ENCODE results near the gene CDK11B. TPM values are rescaled to one million over a fixed set of nuclear protein-coding genes. Genes with fewer than 3 reads are reported as not detected.

The CDK11B gene
- total RNA-seq, 1 donor from 2014 or later = 24.3 TPM

GRCh38 chr1:1617925-1618324 is 40.9 kb downstream of the CDK11B start:
- H3K27ac ChIP-seq (replicated peaks) = no peak overlapping the region
- no peak for DNase-seq
- H3K9me3 ChIP-seq (replicated peaks) = no peaks in the 10 kb centered on the region
- no peak for TF ChIP-seq CTCF (IDR thresholded peaks at IDR 0.05; ENCODE audit: borderline replicate concordance)
- H3K36me3 ChIP-seq = peaks cover 10% of the 10 kb centered on the region
- H3K4me1 ChIP-seq = peaks cover 70% of the 10 kb centered on the region
- H3K27me3 ChIP-seq (ENCODE audit: low read depth) = no peaks in the 10 kb centered on the region
- intact Hi-C loops (cut with micrococcal nuclease) = no loop called here
- no peak overlapping the region for H3K4me3 ChIP-seq

- Histone ChIP-seq H3K27me3 (ENCODE audit: low read depth) (no peaks in the 10 kb centered on the region), H3K4me1 (peaks cover 70% of the 10 kb centered on the region), H3K4me3 (peak overlapping the region; percentile 82), H3K27ac (replicated peaks) (no peak overlapping the region), H3K9me3 (replicated peaks) (no peaks in the 10 kb centered on the region), H3K36me3 (peaks cover 10% of the 10 kb centered on the region)
- intact Hi-C loops (cut with micrococcal nuclease) = no loop called here
- no peak for TF ChIP-seq CTCF (IDR thresholded peaks at IDR 0.05; ENCODE audit: borderline replicate concordance)
- no peak for DNase-seq
Observed at GRCh38 chr1:1617516-1617915, 41.3 kb downstream of the CDK11B start.

- Histone ChIP-seq H3K4me1 (peaks cover 66% of the 10 kb centered on the region), H3K27me3 (ENCODE audit: low read depth) (no peaks in the 10 kb centered on the region), H3K36me3 (peaks cover 10% of the 10 kb centered on the region), H3K27ac (replicated peaks) (peak overlapping the region; percentile 99), H3K4me3 (peak overlapping the region; percentile 82), H3K9me3 (replicated peaks) (no peaks in the 10 kb centered on the region)
- intact Hi-C loops (cut with micrococcal nuclease) = no loop called here
- TF ChIP-seq CTCF (IDR thresholded peaks at IDR 0.05; ENCODE audit: borderline replicate concordance) = no peak
- no peak for DNase-seq
Observed at GRCh38 chr1:1616838-1617237, 42.0 kb downstream of the CDK11B start.

- Histone ChIP-seq H3K9me3 (replicated peaks) (no peaks in the 10 kb centered on the region), H3K36me3 (peaks cover 10% of the 10 kb centered on the region), H3K4me1 (peaks cover 59% of the 10 kb centered on the region), H3K4me3 (peak overlapping the region; percentile 82), H3K27me3 (ENCODE audit: low read depth) (no peaks in the 10 kb centered on the region), H3K27ac (replicated peaks) (peak overlapping the region; percentile 99)
- no peak for TF ChIP-seq CTCF (IDR thresholded peaks at IDR 0.05; ENCODE audit: borderline replicate concordance)
- intact Hi-C loops (cut with micrococcal nuclease) = no loop called here
- DNase-seq = no peak
Observed at GRCh38 chr1:1616045-1616790, 42.6 kb downstream of the CDK11B start.

GRCh38 chr1:1615256-1616044 is 43.4 kb downstream of the CDK11B start, which contains the start of gene MIB2:
MIB2 (plus strand) TSS chr1:1615500; CDS start chr1:1623453, 7,953 bp downstream.
- Histone ChIP-seq H3K4me3 (peak within 1 kb of the TSS; percentile 82), H3K4me1 (peaks cover 52% of the 10 kb centered on the region), H3K27me3 (ENCODE audit: low read depth) (no peaks in the 10 kb centered on the region), H3K27ac (replicated peaks) (peak within 1 kb of the TSS; percentile 99), H3K36me3 (peaks cover 10% of the 10 kb centered on the region), H3K9me3 (replicated peaks) (no peaks in the 10 kb centered on the region)
- DNase-seq = peak; percentile 95
- TF ChIP-seq CTCF (IDR thresholded peaks at IDR 0.05; ENCODE audit: borderline replicate concordance) = no peak
- intact Hi-C loops (cut with micrococcal nuclease) = no loop called here

All from left ventricle myocardium inferior (tissue), 1 donor.